AG09319 (cell line): ENCODE measurements around the gene FRRS1L.

ENCODE experiments used
- DNase-seq: peaks from one replicate; pipeline ENCODE4 v3.0.0-alpha.2; 2010; ENCODE audit warnings: low read depth; ENCODE audit errors: extremely low read depth
- TF ChIP-seq, protein P1 (sequence below): IDR thresholded peaks from 2 replicates; pipeline ENCODE4 v1.5.1; 2011; ENCODE audit warnings: low read depth, mild to moderate bottlenecking, inconsistent platforms, low read length, moderate library complexity

The FRRS1L gene

DNA sequence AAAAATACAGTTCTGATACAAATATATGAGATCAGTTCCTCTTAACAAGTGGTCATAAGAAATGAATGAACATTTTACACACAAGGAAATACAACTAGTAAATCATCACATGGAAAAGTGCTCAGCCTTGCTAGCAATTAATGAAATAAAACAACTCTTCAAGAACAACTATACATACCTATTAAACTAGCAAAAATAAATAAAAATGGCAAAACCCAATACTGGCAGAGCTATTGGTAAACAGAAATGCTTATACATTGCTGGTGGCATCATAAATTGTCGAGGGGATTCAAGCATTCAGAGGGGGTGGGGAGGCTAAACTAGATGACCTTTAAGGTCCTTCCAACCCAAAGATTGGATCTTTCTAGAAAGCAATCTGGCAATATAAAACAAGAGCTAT lies 5.9 kb upstream of the FRRS1L start:
- TF ChIP-seq, protein P1, sequence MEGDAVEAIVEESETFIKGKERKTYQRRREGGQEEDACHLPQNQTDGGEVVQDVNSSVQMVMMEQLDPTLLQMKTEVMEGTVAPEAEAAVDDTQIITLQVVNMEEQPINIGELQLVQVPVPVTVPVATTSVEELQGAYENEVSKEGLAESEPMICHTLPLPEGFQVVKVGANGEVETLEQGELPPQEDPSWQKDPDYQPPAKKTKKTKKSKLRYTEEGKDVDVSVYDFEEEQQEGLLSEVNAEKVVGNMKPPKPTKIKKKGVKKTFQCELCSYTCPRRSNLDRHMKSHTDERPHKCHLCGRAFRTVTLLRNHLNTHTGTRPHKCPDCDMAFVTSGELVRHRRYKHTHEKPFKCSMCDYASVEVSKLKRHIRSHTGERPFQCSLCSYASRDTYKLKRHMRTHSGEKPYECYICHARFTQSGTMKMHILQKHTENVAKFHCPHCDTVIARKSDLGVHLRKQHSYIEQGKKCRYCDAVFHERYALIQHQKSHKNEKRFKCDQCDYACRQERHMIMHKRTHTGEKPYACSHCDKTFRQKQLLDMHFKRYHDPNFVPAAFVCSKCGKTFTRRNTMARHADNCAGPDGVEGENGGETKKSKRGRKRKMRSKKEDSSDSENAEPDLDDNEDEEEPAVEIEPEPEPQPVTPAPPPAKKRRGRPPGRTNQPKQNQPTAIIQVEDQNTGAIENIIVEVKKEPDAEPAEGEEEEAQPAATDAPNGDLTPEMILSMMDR, result no peak
- DNase-seq, result no peak

DNA sequence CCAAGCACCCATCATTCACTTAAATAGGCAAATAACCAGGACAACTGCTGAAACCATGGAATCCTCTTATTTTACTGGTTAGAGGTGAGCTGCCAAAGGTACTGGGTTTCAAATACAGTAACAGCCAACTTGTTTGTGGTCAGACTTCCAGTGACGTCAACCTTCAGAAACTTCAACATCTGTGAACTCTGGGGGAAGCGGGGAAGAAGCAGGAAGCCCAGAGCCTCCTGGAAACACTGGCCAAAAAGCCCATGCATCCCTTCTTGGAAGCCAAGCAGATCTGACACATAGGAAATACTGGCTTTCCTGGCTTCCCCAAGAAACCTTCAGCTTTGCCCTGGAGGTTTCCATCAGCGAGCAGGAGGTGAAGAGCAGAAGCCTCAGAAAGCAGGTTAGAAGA lies 4.9 kb upstream of the FRRS1L start:
- TF ChIP-seq, protein P1, result no peak

DNA sequence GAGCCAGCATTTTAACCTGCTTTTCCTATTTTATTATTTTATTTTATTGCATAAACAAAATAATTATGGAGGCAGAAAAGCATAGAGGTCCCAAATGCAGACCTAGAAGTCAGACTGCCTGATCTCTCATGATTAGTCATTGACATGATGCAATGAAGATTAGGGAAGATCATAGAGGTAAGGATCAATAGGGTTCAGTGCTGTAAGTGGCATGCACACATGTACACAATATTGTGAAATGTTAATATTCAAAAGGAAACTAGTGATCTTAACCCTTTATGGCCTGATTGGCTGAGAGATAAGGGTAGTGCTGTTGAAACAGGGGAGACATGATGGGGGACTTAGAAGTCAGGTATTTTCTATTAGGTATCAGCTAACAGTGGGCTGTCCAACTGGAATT lies 1.1 kb upstream of the FRRS1L start:
- TF ChIP-seq, protein P1, result no peak
- DNase-seq, result no peak

More for the DNA sequence above, 4.9 kb upstream of the FRRS1L start:
- DNase-seq, result no peak

DNA sequence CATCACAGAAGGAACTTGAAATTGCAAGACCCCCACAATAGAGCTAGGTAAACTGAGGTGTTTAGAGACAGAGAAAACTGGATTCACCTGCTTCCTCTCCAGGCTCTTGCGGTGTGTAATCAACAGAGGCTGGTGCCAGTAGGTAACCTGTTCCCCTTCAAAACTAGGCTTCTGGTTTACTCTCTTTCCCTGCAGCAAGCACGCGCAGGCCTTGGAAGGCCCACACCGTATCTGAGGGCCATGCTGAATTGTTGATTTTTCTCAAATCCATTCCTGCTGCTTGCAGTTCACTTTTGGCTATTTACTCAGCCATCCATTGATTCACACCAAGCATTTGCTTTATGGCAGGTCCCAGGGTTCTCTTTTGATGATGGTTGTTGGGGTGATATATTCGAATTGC lies 667 bp upstream of the FRRS1L start:
- DNase-seq, result no peak
- TF ChIP-seq, protein P1, result no peak

DNA sequence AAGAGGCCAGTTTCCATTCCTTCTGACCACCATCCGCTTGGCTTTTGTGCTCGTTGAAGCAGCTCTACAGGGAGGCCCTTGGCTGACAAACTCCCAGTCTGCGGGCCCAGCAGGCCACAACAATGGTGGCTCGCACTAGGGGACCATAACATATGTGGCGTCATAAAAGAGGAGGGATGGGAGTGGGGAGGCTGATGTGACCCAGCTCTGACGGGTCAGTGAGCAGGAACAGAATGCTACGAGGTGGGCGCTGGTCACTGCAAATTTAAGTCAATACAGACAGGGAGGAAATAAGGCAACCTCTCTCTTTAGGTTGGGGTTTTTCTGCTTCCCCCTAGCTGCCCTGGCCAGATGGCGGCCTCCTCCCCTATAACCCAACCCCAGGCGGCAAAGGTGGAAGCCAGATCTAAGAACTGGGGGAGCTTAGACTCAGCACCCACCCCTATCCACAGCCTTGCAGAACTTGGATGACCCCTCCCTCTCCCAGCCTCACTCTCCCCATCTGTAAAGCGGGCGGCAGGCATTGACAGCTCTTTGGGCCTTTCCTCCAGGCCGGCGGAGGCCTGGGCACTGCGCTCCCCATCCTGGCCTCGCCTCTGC lies 778 bp downstream of the FRRS1L start:
- TF ChIP-seq, protein P1, result no peak
- no peak for DNase-seq

DNA sequence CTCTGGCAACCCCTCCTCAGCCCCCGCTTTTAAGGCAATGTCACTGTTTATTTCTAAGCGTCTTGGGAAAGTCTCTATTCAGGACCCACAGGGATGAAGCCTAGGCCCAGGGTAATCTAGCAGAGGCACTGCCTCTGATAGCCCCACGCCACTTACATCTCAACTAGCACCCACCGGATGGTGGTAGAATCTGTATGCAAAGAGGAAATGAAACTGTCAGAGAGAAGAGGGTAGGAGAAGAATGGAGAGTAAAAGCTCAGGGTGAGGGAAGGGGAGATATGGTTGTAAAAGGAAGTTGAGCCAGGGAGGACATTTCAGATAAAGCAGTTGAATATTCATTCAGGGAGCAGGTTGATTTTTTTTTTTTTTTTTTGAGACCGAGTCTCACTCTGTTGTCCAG lies 3.0 kb downstream of the FRRS1L start:
- no peak for DNase-seq
- TF ChIP-seq, protein P1, result no peak

DNA sequence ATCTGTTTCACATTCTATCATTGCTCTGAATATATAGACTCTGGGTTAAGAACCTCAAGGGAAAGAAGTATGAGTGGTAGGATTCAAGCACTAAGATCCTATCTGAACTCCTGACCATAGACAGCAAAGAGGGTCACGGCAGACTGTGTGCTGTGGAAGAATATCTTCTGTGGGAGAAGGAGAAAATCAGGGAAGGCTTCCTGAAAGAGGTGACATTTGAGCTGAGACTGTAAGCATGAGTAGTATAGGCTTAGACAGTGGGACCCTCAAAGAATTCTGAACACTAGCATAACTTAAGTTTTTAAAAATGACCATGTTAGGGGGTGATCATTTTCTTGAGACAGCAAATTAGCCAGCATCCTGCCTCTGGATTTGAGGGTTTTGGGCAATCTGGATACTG lies 3.9 kb downstream of the FRRS1L start:
- DNase-seq, result no peak
- TF ChIP-seq, protein P1, result no peak
